Liver (tissue), 9 donors: ENCODE results near the gene VASH2. TPM values are rescaled to one million over a fixed set of nuclear protein-coding genes. Genes with fewer than 3 reads are reported as not detected.

ENCODE experiments used
- DNase-seq: peaks from one replicate; pipeline ENCODE4 v3.0.0-alpha.2; 2017; ENCODE audit warnings: low spot score
- H3K27ac ChIP-seq, 2 donors: one replicate each; pipeline ENCODE4 v1.7.0; 2013; ENCODE audit warnings: inconsistent platforms in 2 of 2, low read length in 2 of 2, control low read depth in 1 of 2, low read depth in 1 of 2, mild to moderate bottlenecking in 1 of 2
- H3K27me3 ChIP-seq, 4 donors: one replicate each; pipeline versions ENCODE4 v1.6.1 to v1.7.0; 2013; ENCODE audit warnings: low read length in 3 of 4, inconsistent platforms in 1 of 4, mild to moderate bottlenecking in 1 of 4, moderate library complexity in 1 of 4; ENCODE audit not compliant: control insufficient read depth in 4 of 4, insufficient read depth in 4 of 4
- H3K36me3 ChIP-seq, 4 donors: one replicate each; pipeline versions ENCODE4 v1.6.1 to v1.7.0; 2013; ENCODE audit warnings: low read length in 3 of 4, mild to moderate bottlenecking in 3 of 4, low read depth in 1 of 4, moderate library complexity in 1 of 4; ENCODE audit not compliant: control insufficient read depth in 4 of 4, insufficient read depth in 3 of 4
- H3K4me1 ChIP-seq, 4 donors: one replicate each; pipeline versions ENCODE4 v1.6.1 to v1.7.0; 2013; ENCODE audit warnings: low read length in 3 of 4, mild to moderate bottlenecking in 3 of 4, moderate library complexity in 1 of 4; ENCODE audit not compliant: control insufficient read depth in 4 of 4, insufficient read depth in 4 of 4
- H3K4me3 ChIP-seq, 3 donors: one replicate each; pipeline versions ENCODE4 v1.6.1 to v1.7.0; 2013; ENCODE audit warnings: low read length in 3 of 3, control low read depth in 1 of 3, low read depth in 1 of 3, mild to moderate bottlenecking in 1 of 3
- H3K9ac ChIP-seq, 2 donors: one replicate each; pipeline ENCODE4 v1.7.0; 2013; ENCODE audit warnings: low read length in 2 of 2, mild to moderate bottlenecking in 2 of 2, moderate library complexity in 2 of 2, control low read depth in 1 of 2, low read depth in 1 of 2
- H3K9me3 ChIP-seq, 4 donors: one replicate each; pipeline versions ENCODE4 v1.6.1 to v1.7.0; 2013; ENCODE audit warnings: low read length in 3 of 4; ENCODE audit not compliant: control insufficient read depth in 4 of 4
- FOXA1 ChIP-seq: IDR thresholded peaks from 2 replicates; pipeline ENCODE4 v1.6.1; 2016; ENCODE audit warnings: antibody characterized with exemption
- GABPA ChIP-seq, 2 donors: IDR thresholded peaks in 1 of 2; conservative IDR thresholded peaks in 1 of 2; 2 replicates each; pipeline ENCODE4 v1.6.1; 2016; ENCODE audit warnings: antibody characterized with exemption in 2 of 2, mild to moderate bottlenecking in 1 of 2, moderate library complexity in 1 of 2
- HNF4G ChIP-seq: IDR thresholded peaks from 2 replicates; pipeline ENCODE4 v1.6.1; 2016; ENCODE audit warnings: antibody characterized with exemption
- JUND ChIP-seq, 2 donors: IDR thresholded peaks; 2 replicates each; pipeline ENCODE4 v1.6.1; 2016; ENCODE audit warnings: antibody characterized with exemption in 2 of 2
- NR2F2 ChIP-seq: IDR thresholded peaks from 2 replicates; pipeline ENCODE4 v1.6.1; 2016; ENCODE audit warnings: antibody characterized with exemption
- RAD21 ChIP-seq, 2 donors: IDR thresholded peaks; 2 replicates each; pipeline ENCODE4 v1.6.1; 2016; ENCODE audit warnings: antibody characterized with exemption in 2 of 2, mild to moderate bottlenecking in 2 of 2
- TAF1 ChIP-seq: conservative IDR thresholded peaks from 2 replicates; pipeline ENCODE4 v1.6.1; 2016; ENCODE audit warnings: antibody characterized with exemption, mild to moderate bottlenecking
- YY1 ChIP-seq: IDR thresholded peaks from 2 replicates; pipeline ENCODE4 v1.6.1; 2016; ENCODE audit warnings: antibody characterized with exemption, mild to moderate bottlenecking
- WGBS: extraction: QIAGEN DNeasy Blood & Tissue Kit; methylation state at CpG from one replicate; pipeline ENCODE4 v1.1.7; 2013; 5-methylcytosine and 5-hydroxymethylcytosine counted together
- polyA plus RNA-seq, 2 donors: library from polyadenylated mRNA; stranded (reverse) in 1 of 2; unstranded in 1 of 2; fragments of 200-250 nt in 1 of 2; fragments of >200 nt in 1 of 2; fragmentation: Nextera tagmentation in 1 of 2; extraction: Ambion mirVana in 1 of 2; gene quantifications; one replicate each; pipeline versions ENCODE4 v1.2.1 to v1.2.3, GENCODE V29; 2013 to 2015
- total RNA-seq, 2 donors: library from RNA; depleted of rRNA; stranded (reverse); fragments of >200 nt; gene quantifications; one replicate each; pipeline ENCODE4 v1.2.3, GENCODE V29; 2014
- TF ChIP-seq, protein P1 (sequence below): IDR thresholded peaks from 2 replicates; pipeline ENCODE4 v1.6.1; 2016; ENCODE audit warnings: antibody characterized with exemption, mild to moderate bottlenecking
- TF ChIP-seq, protein P2 (sequence below): IDR thresholded peaks from 2 replicates; pipeline ENCODE4 v1.6.1; 2016; ENCODE audit warnings: antibody characterized with exemption
- TF ChIP-seq, protein P3 (sequence below): fragments of 150-350 bp; IDR thresholded peaks from 2 replicates; pipeline ENCODE4 v1.5.1; 2017; ENCODE audit warnings: improper control_type of control experiment, low read depth, low read length; ENCODE audit not compliant: missing input control
- TF ChIP-seq, protein P4 (sequence below): IDR thresholded peaks from 2 replicates; pipeline ENCODE4 v1.6.1; 2016; ENCODE audit warnings: antibody characterized with exemption
- donor health status: healthy.
- donor health status: healthy.
- donor health status: healthy.
- donor health status: healthy.
- donor health status: healthy.

VASH2 gene
- total and polyA plus RNA-seq, 4 donors = 0.01 to 0.70 (median 0.23) TPM

DNA sequence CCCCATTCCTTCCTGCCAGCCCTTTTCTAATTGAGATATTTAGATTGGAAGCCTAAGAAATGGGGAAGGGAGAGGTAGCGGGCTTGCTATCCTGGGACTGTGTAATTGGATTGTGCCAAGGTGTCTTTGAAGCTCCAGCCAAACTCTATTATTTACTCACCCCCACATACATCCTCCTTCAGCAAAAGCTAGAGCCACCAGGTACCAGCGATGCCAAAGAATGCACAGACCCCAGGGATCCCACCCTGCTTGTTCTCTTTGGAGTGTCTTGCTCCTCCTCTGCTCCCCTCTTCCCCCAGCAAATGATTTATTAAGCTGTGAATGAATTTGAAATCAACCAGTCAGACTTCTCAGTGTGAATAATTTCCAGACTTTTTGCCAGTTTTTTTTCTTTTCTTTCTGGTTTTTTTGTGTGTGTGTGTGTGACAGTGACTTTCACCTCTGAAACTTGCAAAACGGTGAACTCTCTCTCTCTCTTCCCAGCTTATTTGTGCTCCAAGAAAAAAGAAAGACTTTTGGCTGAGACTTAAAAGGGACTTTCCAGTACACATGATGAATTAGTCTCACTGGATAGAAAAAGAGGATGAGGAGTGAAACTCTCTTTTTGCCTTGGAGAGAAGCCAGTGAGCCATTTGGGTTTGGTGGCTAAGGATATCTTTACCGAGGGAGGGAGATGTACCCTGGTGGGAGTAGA, 1.8 kb downstream of the VASH2 start (continued):
- TF ChIP-seq, protein P1, sequence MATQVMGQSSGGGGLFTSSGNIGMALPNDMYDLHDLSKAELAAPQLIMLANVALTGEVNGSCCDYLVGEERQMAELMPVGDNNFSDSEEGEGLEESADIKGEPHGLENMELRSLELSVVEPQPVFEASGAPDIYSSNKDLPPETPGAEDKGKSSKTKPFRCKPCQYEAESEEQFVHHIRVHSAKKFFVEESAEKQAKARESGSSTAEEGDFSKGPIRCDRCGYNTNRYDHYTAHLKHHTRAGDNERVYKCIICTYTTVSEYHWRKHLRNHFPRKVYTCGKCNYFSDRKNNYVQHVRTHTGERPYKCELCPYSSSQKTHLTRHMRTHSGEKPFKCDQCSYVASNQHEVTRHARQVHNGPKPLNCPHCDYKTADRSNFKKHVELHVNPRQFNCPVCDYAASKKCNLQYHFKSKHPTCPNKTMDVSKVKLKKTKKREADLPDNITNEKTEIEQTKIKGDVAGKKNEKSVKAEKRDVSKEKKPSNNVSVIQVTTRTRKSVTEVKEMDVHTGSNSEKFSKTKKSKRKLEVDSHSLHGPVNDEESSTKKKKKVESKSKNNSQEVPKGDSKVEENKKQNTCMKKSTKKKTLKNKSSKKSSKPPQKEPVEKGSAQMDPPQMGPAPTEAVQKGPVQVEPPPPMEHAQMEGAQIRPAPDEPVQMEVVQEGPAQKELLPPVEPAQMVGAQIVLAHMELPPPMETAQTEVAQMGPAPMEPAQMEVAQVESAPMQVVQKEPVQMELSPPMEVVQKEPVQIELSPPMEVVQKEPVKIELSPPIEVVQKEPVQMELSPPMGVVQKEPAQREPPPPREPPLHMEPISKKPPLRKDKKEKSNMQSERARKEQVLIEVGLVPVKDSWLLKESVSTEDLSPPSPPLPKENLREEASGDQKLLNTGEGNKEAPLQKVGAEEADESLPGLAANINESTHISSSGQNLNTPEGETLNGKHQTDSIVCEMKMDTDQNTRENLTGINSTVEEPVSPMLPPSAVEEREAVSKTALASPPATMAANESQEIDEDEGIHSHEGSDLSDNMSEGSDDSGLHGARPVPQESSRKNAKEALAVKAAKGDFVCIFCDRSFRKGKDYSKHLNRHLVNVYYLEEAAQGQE = no peak

DNA sequence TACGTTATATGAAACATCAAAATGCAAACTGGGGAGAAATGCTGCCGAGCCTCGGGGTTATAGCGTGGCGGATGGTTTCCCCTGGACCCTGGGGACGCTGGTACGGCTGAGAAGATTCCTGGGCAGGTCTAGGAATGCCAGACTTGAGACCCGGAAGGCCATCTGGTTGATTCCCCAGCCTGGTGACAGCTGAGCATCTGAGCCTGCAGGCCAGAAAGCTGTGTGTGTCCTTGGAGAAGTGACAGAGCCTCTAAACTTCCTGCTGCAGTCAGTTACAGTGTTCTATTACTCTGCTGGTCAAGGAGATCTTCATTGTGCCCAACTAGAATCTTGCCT, 2.3 kb downstream of the VASH2 start:
- H3K27me3 ChIP-seq = peaks cover 0 to 15% (median 0%) of the 10 kb centered on the region in 4 donors
- H3K27ac ChIP-seq = no peak overlapping the region
- TF ChIP-seq FOXA1 (no peak), JUND (IDR thresholded peaks at IDR 0.05) (no peak), TAF1 (no peak), NR2F2 (no peak), RAD21 (IDR thresholded peaks at IDR 0.05) (no peak), HNF4G (no peak)
- TF ChIP-seq, protein P2, sequence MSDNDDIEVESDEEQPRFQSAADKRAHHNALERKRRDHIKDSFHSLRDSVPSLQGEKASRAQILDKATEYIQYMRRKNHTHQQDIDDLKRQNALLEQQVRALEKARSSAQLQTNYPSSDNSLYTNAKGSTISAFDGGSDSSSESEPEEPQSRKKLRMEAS = no peak
- TF ChIP-seq, protein P3, sequence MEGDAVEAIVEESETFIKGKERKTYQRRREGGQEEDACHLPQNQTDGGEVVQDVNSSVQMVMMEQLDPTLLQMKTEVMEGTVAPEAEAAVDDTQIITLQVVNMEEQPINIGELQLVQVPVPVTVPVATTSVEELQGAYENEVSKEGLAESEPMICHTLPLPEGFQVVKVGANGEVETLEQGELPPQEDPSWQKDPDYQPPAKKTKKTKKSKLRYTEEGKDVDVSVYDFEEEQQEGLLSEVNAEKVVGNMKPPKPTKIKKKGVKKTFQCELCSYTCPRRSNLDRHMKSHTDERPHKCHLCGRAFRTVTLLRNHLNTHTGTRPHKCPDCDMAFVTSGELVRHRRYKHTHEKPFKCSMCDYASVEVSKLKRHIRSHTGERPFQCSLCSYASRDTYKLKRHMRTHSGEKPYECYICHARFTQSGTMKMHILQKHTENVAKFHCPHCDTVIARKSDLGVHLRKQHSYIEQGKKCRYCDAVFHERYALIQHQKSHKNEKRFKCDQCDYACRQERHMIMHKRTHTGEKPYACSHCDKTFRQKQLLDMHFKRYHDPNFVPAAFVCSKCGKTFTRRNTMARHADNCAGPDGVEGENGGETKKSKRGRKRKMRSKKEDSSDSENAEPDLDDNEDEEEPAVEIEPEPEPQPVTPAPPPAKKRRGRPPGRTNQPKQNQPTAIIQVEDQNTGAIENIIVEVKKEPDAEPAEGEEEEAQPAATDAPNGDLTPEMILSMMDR = no peak
- H3K36me3 ChIP-seq = no peaks in the 10 kb centered on the region
- peaks cover 3 to 18% (median 9%) of the 10 kb centered on the region in 4 donors for H3K4me1 ChIP-seq
- no peaks in the 10 kb centered on the region for H3K9me3 ChIP-seq
- WGBS = 86% methylated on average over 8 of the region's 8 CpGs
- no peak overlapping the region for H3K4me3 ChIP-seq
- no peak for DNase-seq
- no peak overlapping the region for H3K9ac ChIP-seq

DNA sequence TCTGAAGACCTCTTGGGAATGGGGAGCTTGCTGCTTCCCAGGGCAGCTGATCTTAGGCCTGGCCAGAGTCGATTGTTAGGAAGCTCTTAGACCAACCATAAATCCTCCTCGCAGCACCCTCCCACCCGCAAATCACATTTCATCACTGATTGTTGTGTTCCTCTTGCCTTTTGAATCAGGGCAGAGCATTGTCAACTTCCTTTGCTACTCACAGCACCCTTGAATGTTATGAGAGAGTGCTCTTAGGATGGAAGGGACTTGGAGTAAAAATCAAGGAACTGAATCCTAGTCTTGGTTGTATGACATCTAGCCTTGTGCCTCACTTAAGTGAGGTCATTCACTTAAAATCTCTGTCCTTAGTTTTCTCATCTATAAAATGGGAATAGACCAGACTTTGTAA, 3.0 kb downstream of the VASH2 start:
- peaks cover 0 to 15% (median 0%) of the 10 kb centered on the region in 4 donors for H3K27me3 ChIP-seq
- TF ChIP-seq FOXA1 = no peak
- TF ChIP-seq RAD21 (IDR thresholded peaks at IDR 0.05) = no peak
- TF ChIP-seq TAF1 = no peak
- TF ChIP-seq, protein P4, sequence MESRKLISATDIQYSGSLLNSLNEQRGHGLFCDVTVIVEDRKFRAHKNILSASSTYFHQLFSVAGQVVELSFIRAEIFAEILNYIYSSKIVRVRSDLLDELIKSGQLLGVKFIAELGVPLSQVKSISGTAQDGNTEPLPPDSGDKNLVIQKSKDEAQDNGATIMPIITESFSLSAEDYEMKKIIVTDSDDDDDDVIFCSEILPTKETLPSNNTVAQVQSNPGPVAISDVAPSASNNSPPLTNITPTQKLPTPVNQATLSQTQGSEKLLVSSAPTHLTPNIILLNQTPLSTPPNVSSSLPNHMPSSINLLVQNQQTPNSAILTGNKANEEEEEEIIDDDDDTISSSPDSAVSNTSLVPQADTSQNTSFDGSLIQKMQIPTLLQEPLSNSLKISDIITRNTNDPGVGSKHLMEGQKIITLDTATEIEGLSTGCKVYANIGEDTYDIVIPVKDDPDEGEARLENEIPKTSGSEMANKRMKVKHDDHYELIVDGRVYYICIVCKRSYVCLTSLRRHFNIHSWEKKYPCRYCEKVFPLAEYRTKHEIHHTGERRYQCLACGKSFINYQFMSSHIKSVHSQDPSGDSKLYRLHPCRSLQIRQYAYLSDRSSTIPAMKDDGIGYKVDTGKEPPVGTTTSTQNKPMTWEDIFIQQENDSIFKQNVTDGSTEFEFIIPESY = no peak
- TF ChIP-seq, protein P2 = no peak
- no peak for TF ChIP-seq YY1
- no peak for TF ChIP-seq HNF4G
- no peak for TF ChIP-seq GABPA (IDR thresholded peaks at IDR 0.05 in 1 of 2, conservative IDR thresholded peaks at IDR 0.05 in 1 of 2)
- no peak for TF ChIP-seq JUND (IDR thresholded peaks at IDR 0.05)
- H3K27ac ChIP-seq = no peak overlapping the region
- no peak overlapping the region for H3K4me3 ChIP-seq
- H3K4me1 ChIP-seq = peaks cover 3 to 18% (median 9%) of the 10 kb centered on the region in 4 donors
- H3K36me3 ChIP-seq = no peaks in the 10 kb centered on the region
- H3K9ac ChIP-seq = no peak overlapping the region
- no peaks in the 10 kb centered on the region for H3K9me3 ChIP-seq
- no peak for DNase-seq
- 82% methylated on average over 3 of the region's 3 CpGs for WGBS
